Stimulated activated effector memory CD8-positive, alpha-beta T cell treated with anti-CD3 and anti-CD28 coated beads, Interleukin-12 subunit alpha, Interleukin-12 subunit beta, amount 100 ng/mL, for 72 hours (primary cell): ENCODE measurements around the gene RNF13.

Source experiments
- ATAC-seq: fragments of 150-1000 bp; cut with Tn5 transposase; 2 replicates; pipeline ENCODE4 v1.10.0; 2021
- DNase-seq, 2 donors: peaks; one replicate each; pipeline ENCODE4 v3.0.0; 2021 to 2022; ENCODE audit warnings: low spot score in 2 of 2
- H3K27ac Mint-ChIP-seq: one replicate; pipeline ENCODE4 v1.8.0; 2022; ENCODE audit warnings: mild to moderate bottlenecking, mixed read lengths
- H3K36me3 Mint-ChIP-seq: one replicate; pipeline ENCODE4 v1.8.0; 2022; ENCODE audit warnings: mild to moderate bottlenecking, mixed read lengths
- H3K4me1 Mint-ChIP-seq: one replicate; pipeline ENCODE4 v1.8.0; 2022; ENCODE audit warnings: mixed read lengths
- H3K4me3 Mint-ChIP-seq: one replicate; pipeline ENCODE4 v1.8.0; 2022; ENCODE audit warnings: mild to moderate bottlenecking, mixed read lengths
- H3K9me3 Mint-ChIP-seq: one replicate; pipeline ENCODE4 v1.8.0; 2022; ENCODE audit warnings: mixed read lengths

RNF13 gene

GRCh38 chr3:149784064-149784704 is 28.8 kb upstream of the RNF13 start:
- H3K4me3 Mint-ChIP-seq: no peak overlapping the region
- H3K4me1 Mint-ChIP-seq: no peaks in the 10 kb centered on the region
- no peaks in the 10 kb centered on the region for H3K9me3 Mint-ChIP-seq
- ATAC-seq (no peak), DNase-seq (no peak)
- no peak overlapping the region for H3K27ac Mint-ChIP-seq
- H3K36me3 Mint-ChIP-seq: no peaks in the 10 kb centered on the region

GRCh38 chr3:149790268-149790667 is 22.7 kb upstream of the RNF13 start:
- ATAC-seq (no peak), DNase-seq (no peak)
- no peaks in the 10 kb centered on the region for H3K36me3 Mint-ChIP-seq
- H3K27ac Mint-ChIP-seq: no peak overlapping the region
- H3K9me3 Mint-ChIP-seq: no peaks in the 10 kb centered on the region
- no peaks in the 10 kb centered on the region for H3K4me1 Mint-ChIP-seq
- no peak overlapping the region for H3K4me3 Mint-ChIP-seq

GRCh38 chr3:149790698-149791097 is 22.3 kb upstream of the RNF13 start:
- H3K4me1 Mint-ChIP-seq: no peaks in the 10 kb centered on the region
- no peaks in the 10 kb centered on the region for H3K9me3 Mint-ChIP-seq
- ATAC-seq: no peak
- H3K4me3 Mint-ChIP-seq: no peak overlapping the region
- no peak for DNase-seq
- no peaks in the 10 kb centered on the region for H3K36me3 Mint-ChIP-seq
- H3K27ac Mint-ChIP-seq: no peak overlapping the region

- no peak within 1 kb of the TSS for H3K27ac Mint-ChIP-seq
- no peaks in the 10 kb centered on the region for H3K36me3 Mint-ChIP-seq
- H3K4me1 Mint-ChIP-seq: no peaks in the 10 kb centered on the region
- H3K9me3 Mint-ChIP-seq: no peaks in the 10 kb centered on the region
- DNase-seq (no peak), ATAC-seq (no peak)
- no peak within 1 kb of the TSS for H3K4me3 Mint-ChIP-seq
Measured at GRCh38 chr3:149792452-149793270, 20.4 kb upstream of the RNF13 start, which contains the start of gene ANKUB1. Gene ANKUB1, minus strand, starts transcription at chr3:149792554. Its CDS starts 188 bp downstream, at chr3:149792366.

GRCh38 chr3:149796026-149796425 is 17.0 kb upstream of the RNF13 start:
- DNase-seq (no peak), ATAC-seq (no peak)
- Mint-ChIP-seq H3K4me3 (no peak overlapping the region), H3K27ac (no peak overlapping the region), H3K9me3 (no peaks in the 10 kb centered on the region), H3K36me3 (no peaks in the 10 kb centered on the region), H3K4me1 (no peaks in the 10 kb centered on the region)

GRCh38 chr3:149800693-149801092 is 12.3 kb upstream of the RNF13 start:
- ATAC-seq: no peak
- Mint-ChIP-seq H3K36me3 (no peaks in the 10 kb centered on the region), H3K9me3 (no peaks in the 10 kb centered on the region), H3K4me1 (no peaks in the 10 kb centered on the region), H3K27ac (no peak overlapping the region), H3K4me3 (no peak overlapping the region)
- DNase-seq: no peak

GRCh38 chr3:149801195-149801594 is 11.8 kb upstream of the RNF13 start:
- Mint-ChIP-seq H3K9me3 (no peaks in the 10 kb centered on the region), H3K27ac (no peak overlapping the region), H3K4me3 (no peak overlapping the region), H3K4me1 (no peaks in the 10 kb centered on the region), H3K36me3 (no peaks in the 10 kb centered on the region)
- no peak for DNase-seq
- no peak for ATAC-seq

GRCh38 chr3:149801639-149802038 is 11.4 kb upstream of the RNF13 start:
- Mint-ChIP-seq H3K27ac (no peak overlapping the region), H3K9me3 (no peaks in the 10 kb centered on the region), H3K4me3 (no peak overlapping the region), H3K36me3 (no peaks in the 10 kb centered on the region), H3K4me1 (no peaks in the 10 kb centered on the region)
- DNase-seq: no peak
- no peak for ATAC-seq

GRCh38 chr3:149806171-149806778 is 6.7 kb upstream of the RNF13 start:
- no peak overlapping the region for H3K27ac Mint-ChIP-seq
- no peaks in the 10 kb centered on the region for H3K9me3 Mint-ChIP-seq
- no peaks in the 10 kb centered on the region for H3K4me1 Mint-ChIP-seq
- no peak for ATAC-seq
- no peak for DNase-seq
- no peaks in the 10 kb centered on the region for H3K36me3 Mint-ChIP-seq
- no peak overlapping the region for H3K4me3 Mint-ChIP-seq

- ATAC-seq: no peak
- no peaks in the 10 kb centered on the region for H3K9me3 Mint-ChIP-seq
- H3K4me3 Mint-ChIP-seq: no peak overlapping the region
- H3K4me1 Mint-ChIP-seq: peaks cover 8% of the 10 kb centered on the region
- DNase-seq: peak; percentile 32 to 68
- H3K27ac Mint-ChIP-seq: no peak overlapping the region
- peaks cover 11% of the 10 kb centered on the region for H3K36me3 Mint-ChIP-seq
Measured at GRCh38 chr3:149808209-149808829, 4.7 kb upstream of the RNF13 start.

GRCh38 chr3:149809699-149810098 is 3.3 kb upstream of the RNF13 start:
- ATAC-seq (no peak), DNase-seq (no peak)
- Mint-ChIP-seq H3K4me3 (no peak overlapping the region), H3K27ac (no peak overlapping the region), H3K36me3 (peaks cover 11% of the 10 kb centered on the region), H3K9me3 (no peaks in the 10 kb centered on the region), H3K4me1 (peaks cover 16% of the 10 kb centered on the region)

GRCh38 chr3:149810846-149811245 is 2.2 kb upstream of the RNF13 start:
- H3K36me3 Mint-ChIP-seq: peaks cover 14% of the 10 kb centered on the region
- no peak overlapping the region for H3K4me3 Mint-ChIP-seq
- peaks cover 26% of the 10 kb centered on the region for H3K4me1 Mint-ChIP-seq
- no peaks in the 10 kb centered on the region for H3K9me3 Mint-ChIP-seq
- ATAC-seq: no peak
- no peak overlapping the region for H3K27ac Mint-ChIP-seq
- DNase-seq: no peak

GRCh38 chr3:149812165-149812605 is 830 bp upstream of the RNF13 start:
- Mint-ChIP-seq H3K4me1 (peaks cover 39% of the 10 kb centered on the region), H3K36me3 (peaks cover 20% of the 10 kb centered on the region)

GRCh38 chr3:149813367-149814281 is 609 bp downstream of the RNF13 start:
- H3K27ac Mint-ChIP-seq: peak overlapping the region; percentile 99
- DNase-seq: peak; percentile 3 to 54
- peak overlapping the region; percentile 96 for H3K4me3 Mint-ChIP-seq
- H3K36me3 Mint-ChIP-seq: peaks cover 20% of the 10 kb centered on the region
- peaks cover 53% of the 10 kb centered on the region for H3K4me1 Mint-ChIP-seq
- peak; percentile 33 for ATAC-seq
- no peaks in the 10 kb centered on the region for H3K9me3 Mint-ChIP-seq

More at GRCh38 chr3:149812165-149812605, 830 bp upstream of the RNF13 start:
- H3K9me3 Mint-ChIP-seq: no peaks in the 10 kb centered on the region
- peak overlapping the region; percentile 96 for H3K4me3 Mint-ChIP-seq
- H3K27ac Mint-ChIP-seq: peak overlapping the region; percentile 99
- ATAC-seq (no peak), DNase-seq (no peak)
